K562 treated with DMSO at 1 percent for 48 hours (cell line): ENCODE results near the gene VPS50. TPM values are rescaled to one million over a fixed set of nuclear protein-coding genes. Genes with fewer than 3 reads are reported as not detected.

Source experiments
- total RNA-seq: library from RNA; unstranded; fragments of 300-600 nt; gene quantifications from 2 replicates; pipeline ENCODE4 v1.2.3, GENCODE V29; 2022; ENCODE audit warnings: low replicate concordance; ENCODE audit errors: extremely low read depth

Gene VPS50, protein sequence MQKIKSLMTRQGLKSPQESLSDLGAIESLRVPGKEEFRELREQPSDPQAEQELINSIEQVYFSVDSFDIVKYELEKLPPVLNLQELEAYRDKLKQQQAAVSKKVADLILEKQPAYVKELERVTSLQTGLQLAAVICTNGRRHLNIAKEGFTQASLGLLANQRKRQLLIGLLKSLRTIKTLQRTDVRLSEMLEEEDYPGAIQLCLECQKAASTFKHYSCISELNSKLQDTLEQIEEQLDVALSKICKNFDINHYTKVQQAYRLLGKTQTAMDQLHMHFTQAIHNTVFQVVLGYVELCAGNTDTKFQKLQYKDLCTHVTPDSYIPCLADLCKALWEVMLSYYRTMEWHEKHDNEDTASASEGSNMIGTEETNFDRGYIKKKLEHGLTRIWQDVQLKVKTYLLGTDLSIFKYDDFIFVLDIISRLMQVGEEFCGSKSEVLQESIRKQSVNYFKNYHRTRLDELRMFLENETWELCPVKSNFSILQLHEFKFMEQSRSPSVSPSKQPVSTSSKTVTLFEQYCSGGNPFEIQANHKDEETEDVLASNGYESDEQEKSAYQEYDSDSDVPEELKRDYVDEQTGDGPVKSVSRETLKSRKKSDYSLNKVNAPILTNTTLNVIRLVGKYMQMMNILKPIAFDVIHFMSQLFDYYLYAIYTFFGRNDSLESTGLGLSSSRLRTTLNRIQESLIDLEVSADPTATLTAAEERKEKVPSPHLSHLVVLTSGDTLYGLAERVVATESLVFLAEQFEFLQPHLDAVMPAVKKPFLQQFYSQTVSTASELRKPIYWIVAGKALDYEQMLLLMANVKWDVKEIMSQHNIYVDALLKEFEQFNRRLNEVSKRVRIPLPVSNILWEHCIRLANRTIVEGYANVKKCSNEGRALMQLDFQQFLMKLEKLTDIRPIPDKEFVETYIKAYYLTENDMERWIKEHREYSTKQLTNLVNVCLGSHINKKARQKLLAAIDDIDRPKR
- total RNA-seq, result not detected in 2 replicates

DNA sequence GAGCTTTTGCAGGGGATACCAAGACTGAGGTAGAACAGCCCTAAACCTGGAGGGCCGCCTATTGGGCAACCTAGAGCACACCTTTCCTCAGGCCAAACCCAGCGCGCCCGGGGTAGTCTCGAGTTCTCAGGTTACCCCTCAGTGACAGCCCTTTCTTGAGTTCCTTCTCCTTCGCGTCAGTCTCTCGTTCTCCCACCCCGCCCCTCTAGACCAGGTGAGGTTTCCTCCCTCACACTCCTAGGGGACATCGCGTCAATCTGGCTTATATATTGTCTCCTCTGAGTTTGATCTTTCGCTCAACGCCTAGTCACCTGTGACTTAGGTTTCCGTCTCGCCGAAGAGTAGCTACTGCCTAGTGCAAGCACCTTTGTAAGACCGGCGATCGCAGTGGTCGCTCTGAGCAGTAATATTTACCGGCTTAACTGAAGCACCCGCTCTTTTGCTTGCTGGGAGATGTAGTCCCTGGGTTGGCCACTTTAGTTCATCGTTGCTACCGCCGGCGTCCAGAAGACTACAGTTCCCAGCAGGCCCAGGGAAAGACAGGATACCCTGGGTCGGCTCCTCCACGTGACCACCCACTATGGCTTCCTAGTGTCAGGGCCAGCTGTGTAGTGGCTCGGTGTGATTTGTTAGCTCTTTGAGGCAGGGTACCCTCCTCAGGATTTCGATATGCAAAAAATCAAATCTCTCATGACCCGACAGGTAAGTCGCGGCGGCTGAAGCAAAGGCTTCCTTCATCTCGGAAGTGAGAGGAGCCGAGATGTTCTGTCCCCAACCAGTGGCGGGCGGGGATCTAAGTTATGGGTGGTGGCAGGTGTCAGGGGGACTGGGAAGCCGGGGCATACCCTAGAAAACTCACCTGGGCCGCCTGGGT lies at the start of gene VPS50:
Gene VPS50 (plus strand): TSS at position 568 of the 874 bp plus-strand sequence. CDS start 102 bp downstream, at position 670.

DNA sequence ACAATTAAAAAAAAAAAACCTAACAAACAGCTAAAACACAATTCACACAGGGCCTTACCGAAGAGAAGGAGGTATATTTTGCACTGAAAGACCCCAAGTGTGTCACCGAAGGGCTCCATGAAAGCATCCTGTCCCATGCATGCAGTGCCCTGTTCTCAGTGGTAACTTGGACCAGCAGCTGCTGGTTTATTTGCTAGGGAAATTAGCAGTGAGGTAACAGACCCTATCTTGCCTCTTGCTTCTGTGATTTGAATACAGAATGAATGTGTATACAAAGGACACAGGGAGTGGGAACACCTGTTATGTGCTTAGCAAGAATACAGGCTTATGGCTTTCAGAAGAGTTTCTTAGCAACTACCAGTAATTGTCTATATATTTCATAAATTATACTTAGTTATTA lies 5.9 kb upstream of the VPS50 start, which contains the start of gene HEPACAM2:
Gene HEPACAM2 (minus strand): TSS at position 160 of the 400 bp plus-strand sequence.

Other genes starting within 250 kb of the VPS50 start
- not detected in 2 replicates for gene SAMD9, start 114.4 kb upstream of the VPS50 start, total RNA-seq
- not detected in 2 replicates for gene SAMD9L, start 84.0 kb upstream of the VPS50 start, total RNA-seq
- gene HEPACAM2, start 5.9 kb upstream of the VPS50 start, total RNA-seq, result not detected in 2 replicates